NCI-H345 (cell line): Measurements from ENCODE around the gene RHOBTB3.
"Not testable (repeated sequence)": the region's sequence is repeated elsewhere in the genome, so short reads cannot be mapped to it uniquely, and the experiment has no call there.

ENCODE experiments used
- DNase-seq: peaks from one replicate; lab custom pipeline; 2025; lab: John Stamatoyannopoulos, UW

Gene RHOBTB3, protein sequence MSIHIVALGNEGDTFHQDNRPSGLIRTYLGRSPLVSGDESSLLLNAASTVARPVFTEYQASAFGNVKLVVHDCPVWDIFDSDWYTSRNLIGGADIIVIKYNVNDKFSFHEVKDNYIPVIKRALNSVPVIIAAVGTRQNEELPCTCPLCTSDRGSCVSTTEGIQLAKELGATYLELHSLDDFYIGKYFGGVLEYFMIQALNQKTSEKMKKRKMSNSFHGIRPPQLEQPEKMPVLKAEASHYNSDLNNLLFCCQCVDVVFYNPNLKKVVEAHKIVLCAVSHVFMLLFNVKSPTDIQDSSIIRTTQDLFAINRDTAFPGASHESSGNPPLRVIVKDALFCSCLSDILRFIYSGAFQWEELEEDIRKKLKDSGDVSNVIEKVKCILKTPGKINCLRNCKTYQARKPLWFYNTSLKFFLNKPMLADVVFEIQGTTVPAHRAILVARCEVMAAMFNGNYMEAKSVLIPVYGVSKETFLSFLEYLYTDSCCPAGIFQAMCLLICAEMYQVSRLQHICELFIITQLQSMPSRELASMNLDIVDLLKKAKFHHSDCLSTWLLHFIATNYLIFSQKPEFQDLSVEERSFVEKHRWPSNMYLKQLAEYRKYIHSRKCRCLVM

DNA sequence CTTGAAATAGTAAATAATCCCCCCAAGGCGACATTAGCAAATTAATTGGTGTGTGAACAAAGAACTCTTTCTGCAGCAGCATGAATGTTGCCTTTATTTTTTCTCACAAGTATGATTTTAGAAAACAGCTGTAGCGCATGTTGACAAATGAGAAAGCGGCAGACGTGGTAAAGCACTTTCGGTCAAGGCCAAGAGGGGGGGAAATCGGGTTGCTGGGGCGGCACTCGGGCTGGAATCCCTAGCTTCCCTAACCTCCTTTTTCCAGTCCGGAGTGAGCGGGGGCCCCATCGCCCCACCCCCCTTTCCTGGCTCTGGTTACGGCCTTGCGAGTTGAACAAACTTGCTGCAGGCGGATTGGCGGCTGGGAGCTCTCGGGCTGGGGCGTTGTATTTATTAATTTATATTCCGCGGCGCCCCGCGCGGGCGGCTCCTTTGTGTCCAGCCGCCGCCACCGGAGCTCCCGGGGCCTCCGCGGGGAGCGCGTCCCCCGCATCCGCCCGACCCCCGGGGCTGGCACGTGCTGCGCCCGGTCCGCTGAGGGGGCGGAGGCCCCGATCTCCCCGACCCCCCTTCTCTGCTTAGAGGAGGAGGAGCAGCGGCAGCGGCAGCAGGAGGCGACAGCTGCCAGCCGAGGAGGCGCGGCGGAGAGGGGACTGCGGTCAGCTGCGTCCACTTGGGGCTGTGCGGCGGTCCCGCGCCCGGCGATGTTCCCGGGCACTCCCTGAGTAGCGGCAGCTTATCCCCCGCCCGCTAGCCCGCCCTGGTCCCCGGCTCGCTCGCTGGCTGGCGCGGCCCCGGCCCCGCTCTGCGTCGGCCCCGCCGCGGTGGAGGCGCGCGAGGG is at the start of gene RHOBTB3:
Gene RHOBTB3, plus strand, starts transcription at position 607 of the 841 bp plus-strand sequence. CDS start 347 bp downstream, outside the sequence.
- DNase-seq: peak; percentile 85

DNA sequence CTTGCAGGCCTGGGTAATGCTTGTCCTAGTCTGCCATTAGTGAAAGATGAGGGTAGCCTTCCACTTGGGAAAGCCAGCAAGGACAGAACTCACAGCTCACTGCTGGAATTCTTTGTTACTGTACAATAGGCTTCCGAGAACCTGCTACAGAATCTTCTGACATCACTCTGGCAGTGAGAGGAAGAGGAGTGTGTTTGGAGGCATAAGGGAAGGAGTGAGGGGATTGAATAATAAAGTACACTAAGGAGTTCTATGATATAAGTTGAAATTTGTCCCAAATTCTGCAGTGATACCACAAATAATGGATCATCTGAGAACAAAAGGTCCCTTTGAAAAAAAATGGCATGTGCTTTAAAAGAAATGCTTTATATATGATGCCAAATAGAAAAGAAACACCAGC is 48.2 kb upstream of the RHOBTB3 start, which contains the start of gene SPATA9:
Gene SPATA9, minus strand, starts transcription at position 101 of the 400 bp plus-strand sequence. CDS start 137 bp downstream, outside the sequence.
- no peak for DNase-seq

DNA sequence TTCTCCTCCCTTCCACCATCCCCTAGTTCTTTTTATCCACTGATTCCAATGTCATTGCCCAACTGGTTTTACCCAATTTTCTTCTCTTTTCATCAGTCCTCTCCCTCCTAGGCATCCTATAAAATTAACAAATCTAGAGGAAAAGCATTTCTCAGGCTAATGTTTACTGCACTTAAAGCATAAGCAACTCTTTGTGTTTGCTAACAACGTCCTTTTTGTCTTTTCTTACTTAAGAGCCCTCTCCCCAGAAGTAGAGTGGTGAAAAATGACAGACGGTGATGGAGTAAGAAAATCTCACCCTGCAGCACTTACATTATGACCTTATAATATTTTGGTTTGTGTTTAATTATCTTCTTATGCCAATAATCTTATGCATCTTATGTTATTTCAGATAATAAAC is 46.8 kb upstream of the RHOBTB3 start:
- DNase-seq: no peak

DNA sequence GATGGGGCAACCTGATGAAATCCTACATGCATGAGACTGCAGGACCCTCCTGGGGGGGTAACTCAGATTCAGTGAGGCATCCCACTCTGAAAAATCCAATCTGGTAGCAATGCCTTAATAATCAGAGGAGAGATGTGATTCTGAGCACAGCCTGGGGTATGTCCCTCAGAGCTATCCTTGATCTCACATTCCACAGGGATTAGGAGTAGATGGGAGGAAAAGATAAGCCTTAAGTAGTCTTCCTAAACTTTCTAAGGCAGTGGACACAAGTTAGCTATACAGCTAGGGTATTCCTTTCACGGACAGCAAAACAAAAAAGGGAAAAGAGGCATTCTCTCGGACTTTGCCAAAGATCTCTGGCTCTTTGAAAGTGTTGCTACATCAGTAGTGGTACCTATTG is 44.5 kb upstream of the RHOBTB3 start:
- DNase-seq: no peak

DNA sequence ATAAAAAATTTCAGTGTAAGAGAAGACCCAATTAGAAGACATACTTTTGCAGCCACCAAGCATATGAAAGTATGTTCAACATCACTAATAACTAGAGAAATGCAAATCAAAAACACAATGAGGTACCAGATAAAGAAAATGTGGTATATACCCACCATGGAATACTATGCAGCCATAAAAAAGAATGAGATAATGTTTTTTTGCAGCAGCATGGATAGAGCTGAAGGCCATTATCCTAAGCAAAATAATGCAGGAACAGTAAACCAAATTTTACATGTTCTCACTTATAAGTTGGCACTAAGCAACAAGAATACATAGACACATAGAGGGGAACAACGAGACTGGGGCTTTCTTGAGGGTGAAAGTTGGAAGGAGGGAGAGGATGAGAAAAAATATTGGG is 41.5 kb upstream of the RHOBTB3 start:
- DNase-seq: no peak

DNA sequence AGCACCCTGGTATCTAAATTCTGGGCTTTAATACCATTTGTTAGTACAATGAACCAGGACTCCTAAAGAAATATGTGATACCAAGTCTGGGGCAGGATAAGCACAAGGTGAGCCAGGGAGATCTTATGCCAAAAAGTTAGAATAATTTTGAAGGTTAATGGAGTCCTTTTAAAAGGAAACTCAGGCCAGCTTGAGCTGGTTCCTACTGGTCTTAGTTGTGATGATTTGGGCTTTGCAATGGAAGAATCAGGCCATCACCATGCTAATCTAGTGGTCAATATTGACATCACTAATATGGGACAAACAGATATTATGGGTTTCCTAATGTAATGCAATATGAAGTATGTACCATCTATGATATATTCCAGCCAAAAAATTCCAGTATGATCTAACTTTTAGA is 40.8 kb upstream of the RHOBTB3 start:
- DNase-seq: no peak

DNA sequence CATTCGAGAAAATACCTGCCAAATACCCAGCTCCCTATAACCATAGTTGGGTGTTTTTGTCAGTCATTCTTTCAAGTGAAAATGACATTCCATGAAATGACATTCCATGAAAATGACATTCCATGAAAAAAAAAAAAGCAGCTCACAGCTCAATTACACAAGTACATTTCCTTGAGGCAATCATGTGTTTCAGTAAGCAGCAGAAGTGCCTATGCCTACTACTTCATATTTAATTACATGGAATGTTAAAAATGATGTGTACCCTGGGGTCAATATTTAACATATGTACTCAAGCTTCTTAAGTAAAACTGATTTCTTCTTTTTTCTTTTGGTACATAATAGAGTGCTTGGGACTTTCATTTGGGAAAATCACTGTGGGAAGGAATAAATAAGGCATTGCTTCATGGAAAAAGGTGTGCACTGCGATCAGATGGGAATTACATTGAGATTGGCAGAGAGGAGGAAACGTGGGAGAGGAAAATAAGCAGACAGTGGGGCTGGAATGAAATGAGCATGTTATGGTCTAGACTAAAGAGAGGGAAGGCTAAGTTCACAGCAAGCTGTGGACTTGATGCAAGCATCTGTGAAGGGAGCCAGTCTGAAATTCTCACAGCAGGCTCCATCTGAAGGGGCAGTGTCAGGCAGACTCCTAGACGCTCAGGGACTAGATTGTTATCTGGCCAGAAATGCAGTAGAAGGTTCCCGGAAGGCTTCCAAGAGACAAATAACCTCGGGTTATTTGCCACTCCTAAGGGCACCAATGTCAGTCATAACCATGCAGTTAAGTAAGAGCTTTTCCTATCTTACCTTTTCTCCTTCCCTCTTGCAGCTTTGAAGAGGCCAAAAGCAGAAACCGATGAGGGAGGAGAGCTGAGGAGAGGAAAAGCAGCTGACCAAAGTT is 33.1 kb upstream of the RHOBTB3 start:
- no peak for DNase-seq

DNA sequence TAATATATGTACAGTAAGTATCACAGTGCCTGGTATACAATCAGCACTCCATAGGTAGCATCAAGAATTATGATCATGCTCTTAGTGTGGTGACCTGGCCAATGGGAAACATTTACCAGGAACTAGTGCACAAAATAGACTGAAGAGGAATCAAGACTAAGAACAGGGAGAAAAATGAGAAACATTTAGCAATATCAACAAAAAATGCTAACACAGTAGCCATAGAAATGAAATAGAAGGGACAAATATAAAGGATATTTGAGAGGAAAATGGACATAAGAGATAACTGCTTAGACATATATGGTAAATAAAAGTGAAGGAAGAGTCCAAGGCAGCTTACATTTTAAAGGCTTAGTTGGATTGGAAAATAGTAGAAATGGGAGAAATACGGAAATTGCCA is 31.8 kb upstream of the RHOBTB3 start:
- DNase-seq: no peak

DNA sequence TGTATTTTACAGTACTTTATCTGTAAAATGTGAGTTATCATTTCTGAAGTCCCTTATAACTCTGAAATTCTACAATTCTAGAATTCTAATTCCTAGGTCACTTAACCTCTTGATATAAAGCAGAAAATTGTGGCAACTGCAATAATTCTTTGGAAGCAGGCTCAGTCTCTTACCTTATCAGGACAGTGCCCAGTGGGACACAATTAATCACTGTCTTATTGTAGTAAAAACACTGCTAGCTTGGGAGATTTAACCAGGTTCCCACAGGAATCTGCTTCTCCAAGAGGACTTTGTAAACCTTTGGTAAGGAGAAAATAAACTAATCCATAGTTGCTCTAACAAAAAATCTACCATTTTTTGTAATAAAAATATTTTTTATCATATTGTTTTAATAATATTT is 30.1 kb upstream of the RHOBTB3 start:
- no peak for DNase-seq

DNA sequence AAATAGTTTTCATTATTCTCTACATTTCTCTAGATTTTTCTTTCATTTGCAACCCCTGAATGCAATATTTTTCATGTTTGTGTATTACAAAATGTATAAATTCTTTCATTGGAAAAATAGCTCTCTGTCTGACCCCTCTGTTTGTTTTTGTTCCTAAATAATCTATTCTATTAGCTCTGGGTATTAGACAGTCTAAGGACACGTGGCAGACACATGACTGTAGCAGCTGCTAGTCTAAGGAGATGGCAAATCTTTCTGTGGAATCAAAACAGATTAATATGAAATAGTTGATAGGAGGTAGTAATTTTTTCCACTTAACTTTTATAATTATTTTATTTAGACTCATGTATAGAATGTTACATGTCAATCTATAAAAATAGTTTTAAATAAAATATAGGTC is 27.0 kb upstream of the RHOBTB3 start:
- DNase-seq: no peak

DNA sequence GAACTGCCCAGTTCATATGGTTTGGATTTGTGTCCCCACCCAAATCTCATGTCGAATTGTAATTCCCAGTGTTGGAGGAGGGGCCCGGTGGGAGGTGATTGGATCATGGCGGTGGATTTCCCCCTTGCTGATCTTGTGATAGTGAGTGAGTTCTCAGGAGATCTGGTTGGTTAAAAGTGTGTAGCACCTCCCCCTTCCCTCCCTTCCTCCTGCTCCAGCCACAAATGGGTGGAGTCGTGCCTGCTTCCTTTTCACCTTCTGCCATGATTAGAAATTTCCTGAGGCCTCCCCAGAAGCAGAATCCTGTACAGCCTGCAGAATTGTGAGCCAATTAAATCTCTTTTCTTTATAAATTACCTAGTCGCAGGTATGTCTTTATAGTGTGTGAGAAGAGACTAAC is 24.9 kb upstream of the RHOBTB3 start:
- not testable (repeated sequence) for DNase-seq

DNA sequence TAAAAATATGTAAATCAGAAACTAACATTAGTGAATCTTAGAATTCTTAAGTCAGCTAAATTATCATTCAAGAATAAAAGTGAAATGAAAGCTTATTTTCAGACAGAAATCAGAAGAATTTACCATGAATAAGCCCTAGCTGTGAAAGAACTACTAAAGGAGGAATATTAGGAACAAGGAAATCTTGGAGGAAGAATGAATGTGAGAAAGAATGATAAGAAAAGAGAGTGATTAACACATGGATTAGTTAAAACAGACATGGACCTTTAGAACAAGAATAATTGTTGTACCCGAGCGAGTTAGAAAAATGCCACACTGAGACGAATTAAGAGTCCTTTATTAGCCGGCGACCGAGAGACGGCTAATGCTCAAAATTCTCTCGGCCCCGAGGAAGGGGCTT is 24.1 kb upstream of the RHOBTB3 start:
- DNase-seq: no peak

DNA sequence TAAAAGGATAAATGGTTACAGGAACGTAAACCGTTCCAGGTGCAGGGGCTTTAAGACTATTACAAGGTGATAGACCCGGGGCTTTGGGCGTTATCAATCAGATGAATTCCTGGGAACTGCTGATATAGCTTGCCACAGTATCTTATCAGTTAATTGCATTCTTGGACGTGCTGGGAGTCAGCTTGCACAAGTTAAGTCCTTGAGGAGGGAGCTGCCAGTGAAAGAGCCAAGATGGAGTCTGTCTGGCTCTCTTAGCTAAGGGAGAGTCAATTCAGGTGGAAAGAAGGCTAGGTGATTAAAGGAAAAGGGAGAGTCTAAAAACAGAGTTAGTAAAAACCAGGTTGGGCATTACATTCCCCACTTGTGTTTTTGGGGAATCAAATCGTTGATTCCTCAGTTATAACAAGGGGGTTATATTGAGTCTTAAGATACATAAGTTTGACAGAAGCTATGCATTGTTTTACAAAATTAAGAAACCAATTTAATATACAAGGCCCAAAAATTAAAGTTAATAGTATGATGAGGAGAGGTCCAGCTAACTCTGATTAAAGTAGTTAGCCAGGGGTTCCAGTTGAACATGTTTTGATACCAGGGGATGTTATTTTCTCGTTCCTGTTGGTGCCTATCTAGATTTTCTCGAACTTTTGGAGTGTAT is 23.5 kb upstream of the RHOBTB3 start:
- not testable (repeated sequence) for DNase-seq

DNA sequence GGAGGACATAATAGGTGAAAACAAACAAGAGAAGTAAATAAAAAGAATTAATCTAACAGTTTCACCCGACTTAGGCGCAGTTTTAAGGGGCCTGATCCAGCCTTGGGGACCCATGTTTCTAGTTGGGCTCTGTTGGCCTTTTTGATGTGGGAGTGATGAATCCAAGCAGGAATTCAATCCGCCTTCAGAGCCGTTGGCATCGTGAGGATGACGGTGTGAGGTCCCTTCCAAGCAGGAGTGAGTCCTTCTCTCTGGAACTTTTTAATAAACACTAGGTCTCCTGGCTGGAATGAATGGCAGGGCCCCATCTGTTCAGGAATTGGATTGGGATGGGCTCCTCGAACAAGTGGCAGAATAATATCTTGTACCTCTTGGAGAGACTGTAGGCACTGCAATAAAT is 22.3 kb upstream of the RHOBTB3 start:
- DNase-seq: no peak

DNA sequence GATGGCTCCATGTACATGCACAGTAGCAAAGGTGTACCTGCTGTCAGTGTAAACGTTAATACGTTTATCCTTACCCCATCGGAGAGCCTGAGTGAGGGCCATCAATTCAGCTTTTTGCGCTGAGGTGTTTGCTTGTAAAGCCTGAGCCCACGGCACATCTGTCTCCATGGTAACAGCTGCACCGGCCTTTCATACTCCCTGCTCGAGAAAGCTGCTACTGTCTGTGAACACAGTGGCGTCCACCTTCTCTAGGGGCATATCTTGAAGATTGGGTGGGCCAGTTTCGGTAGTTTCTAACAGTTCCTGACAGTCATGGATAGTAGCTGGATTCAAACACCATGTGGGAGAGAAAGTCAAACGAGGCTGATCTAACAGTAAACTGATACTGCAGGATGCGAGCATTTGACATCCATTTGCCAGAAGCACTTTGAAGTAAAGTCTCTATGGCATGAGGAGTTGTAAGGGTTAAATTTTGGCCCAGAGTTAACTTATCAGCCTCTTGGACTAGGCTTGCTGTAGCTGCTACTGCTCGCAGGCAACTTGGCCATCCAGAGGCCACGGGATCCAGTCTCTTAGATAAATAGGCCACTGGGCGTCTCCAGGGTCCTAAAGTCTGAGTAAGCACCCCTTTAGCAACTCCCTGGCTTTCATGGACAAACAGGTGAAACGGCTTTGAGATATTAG is 21.0 kb upstream of the RHOBTB3 start:
- DNase-seq: peak; percentile 5

DNA sequence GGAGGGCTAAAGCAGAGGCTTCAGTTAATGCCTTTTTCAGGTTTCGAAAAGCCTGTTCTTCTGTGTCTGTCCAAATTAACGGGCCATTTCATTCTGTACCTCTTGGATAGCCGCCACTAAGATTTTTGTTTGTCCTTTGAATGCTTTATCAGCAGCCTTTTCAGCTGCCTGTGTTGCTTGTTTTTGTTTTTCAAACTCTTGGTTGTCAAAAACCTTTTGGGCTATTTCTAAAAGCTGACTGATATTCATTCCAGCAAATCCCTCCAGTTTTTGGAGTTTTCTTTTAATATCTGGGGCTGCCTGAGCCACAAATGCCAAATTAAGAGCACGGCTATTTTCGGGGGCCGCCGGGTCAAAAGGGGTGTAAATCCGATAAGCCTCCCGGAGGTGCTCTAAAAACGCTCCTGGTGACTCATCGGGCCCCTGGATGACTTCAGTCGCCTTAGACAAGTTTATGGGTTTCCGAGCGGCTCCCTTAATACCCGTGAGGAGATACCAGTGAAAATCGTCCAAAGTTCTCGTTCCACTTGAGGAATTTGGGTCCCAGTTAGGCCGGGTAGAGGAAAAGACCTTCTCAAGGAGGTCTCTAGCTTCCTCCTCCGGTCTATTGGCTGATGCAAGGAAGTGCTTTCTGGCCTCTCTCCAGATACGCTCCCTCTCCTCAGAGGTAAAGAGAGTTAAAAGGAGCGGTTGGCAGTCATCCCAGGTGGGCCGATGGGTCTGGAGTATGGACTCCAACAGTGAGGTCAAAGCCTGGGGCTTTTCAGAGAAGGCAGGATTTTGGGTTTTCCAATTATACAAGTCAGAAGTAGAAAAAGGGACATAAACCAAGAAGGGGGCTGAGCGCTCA is 20.3 kb upstream of the RHOBTB3 start:
- DNase-seq: not testable (repeated sequence)

DNA sequence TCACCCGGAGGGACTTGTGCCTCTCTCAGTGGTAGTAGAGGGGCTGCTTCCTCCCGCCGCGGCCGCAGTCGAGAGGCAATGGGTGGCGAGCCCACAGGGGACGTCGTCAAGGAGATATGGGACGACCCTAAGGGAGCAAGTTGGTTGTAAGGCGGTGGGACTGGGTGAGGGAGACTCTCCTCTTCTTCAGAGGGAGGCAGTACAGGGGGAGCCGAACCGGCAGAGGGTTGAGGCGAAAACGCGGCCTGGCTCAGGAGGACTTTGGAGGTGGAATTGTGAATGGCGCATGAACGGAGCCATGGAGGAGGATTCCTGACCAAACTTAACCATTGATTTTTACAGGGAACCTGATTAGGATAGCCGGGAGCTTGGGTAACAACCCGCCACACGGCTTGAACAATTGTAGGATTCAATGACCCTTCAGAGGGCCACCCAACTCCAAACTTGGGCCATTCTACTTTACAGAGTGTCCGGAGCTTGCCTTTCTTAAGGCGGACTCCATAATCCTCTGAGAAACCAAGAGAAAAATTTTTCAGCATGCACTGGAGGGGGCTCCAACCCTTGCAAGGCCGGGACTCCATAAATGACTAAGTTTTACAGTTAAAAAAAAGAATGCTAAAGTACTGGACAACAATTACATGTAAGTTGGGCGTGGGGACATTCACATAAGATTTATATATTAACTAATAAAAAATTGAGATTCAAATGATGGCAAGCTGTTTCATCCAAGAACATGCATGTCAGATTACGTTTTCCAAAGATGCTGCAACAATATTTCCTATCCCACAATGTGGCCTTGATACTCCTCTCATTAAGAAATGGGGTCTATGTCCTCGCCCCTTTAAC is 19.4 kb upstream of the RHOBTB3 start:
- no peak for DNase-seq

DNA sequence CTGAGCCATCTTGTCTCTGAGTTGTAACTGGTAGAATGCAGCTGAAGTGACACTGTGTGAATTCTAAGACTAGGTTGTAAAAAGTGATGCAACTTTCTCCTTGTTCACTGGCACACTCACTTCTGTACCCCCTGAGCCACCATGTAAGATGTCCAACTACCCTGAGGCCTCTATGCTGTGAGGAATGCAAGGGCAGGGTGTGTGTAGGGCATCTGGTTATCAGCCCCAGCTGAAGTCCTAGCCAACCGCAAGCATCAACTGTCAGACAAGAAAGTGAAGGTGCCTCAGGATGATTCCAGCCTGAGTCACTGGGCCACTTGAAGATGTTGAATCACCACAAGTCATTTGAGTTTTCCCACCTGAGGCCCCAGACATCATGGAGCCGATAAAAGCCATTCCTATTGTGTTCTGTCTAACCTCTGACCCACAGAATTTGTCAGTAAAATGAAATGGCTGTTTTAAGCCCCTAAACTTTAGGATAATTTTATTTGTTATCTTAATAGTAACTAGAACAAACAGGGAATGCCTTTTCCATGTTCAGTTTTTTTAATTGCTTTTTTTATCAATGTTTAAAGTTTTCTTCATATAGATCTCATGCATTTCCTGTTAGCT is 18.7 kb upstream of the RHOBTB3 start:
- no peak for DNase-seq
